IPS-18a (cell line): ENCODE data around the gene BDKRB2.
"Not testable (repeated sequence)": the region's sequence is repeated elsewhere in the genome, so short reads cannot be mapped to it uniquely, and the experiment has no call there.

ENCODE experiments used
- H3K27ac ChIP-seq: one replicate; pipeline ENCODE4 v1.5.1; 2013; ENCODE audit warnings: low read length
- H3K27me3 ChIP-seq: one replicate; pipeline ENCODE4 v1.6.1; 2013; ENCODE audit warnings: mild to moderate bottlenecking, low read length; ENCODE audit not compliant: control insufficient read depth, insufficient read depth
- H3K36me3 ChIP-seq: one replicate; pipeline ENCODE4 v1.6.1; 2013; ENCODE audit warnings: low read depth, low read length; ENCODE audit not compliant: control insufficient read depth
- H3K4me1 ChIP-seq: one replicate; pipeline ENCODE4 v1.6.1; 2013; ENCODE audit warnings: low read depth, low read length; ENCODE audit not compliant: control insufficient read depth
- H3K4me3 ChIP-seq: one replicate; pipeline ENCODE4 v1.5.1; 2013; ENCODE audit warnings: low read length
- H3K9ac ChIP-seq: one replicate; pipeline ENCODE4 v1.6.1; 2013; ENCODE audit warnings: mild to moderate bottlenecking, low read length, moderate library complexity
- H3K9me3 ChIP-seq: one replicate; pipeline ENCODE4 v1.6.1; 2013; ENCODE audit warnings: low read depth, low read length; ENCODE audit not compliant: control insufficient read depth

Gene BDKRB2

GRCh38 chr14:96235426-96235825 lies 30.8 kb downstream of the BDKRB2 start:
- Histone ChIP-seq H3K9ac (no peak overlapping the region), H3K4me3 (no peak overlapping the region), H3K36me3 (no peaks in the 10 kb centered on the region), H3K27ac (no peak overlapping the region), H3K4me1 (no peaks in the 10 kb centered on the region), H3K27me3 (no peaks in the 10 kb centered on the region), H3K9me3 (no peaks in the 10 kb centered on the region)

GRCh38 chr14:96237641-96238040 lies 33.0 kb downstream of the BDKRB2 start:
- no peaks in the 10 kb centered on the region for H3K27me3 ChIP-seq
- H3K4me3 ChIP-seq: no peak overlapping the region
- no peaks in the 10 kb centered on the region for H3K36me3 ChIP-seq
- H3K4me1 ChIP-seq: no peaks in the 10 kb centered on the region
- H3K27ac ChIP-seq: no peak overlapping the region
- no peak overlapping the region for H3K9ac ChIP-seq
- no peaks in the 10 kb centered on the region for H3K9me3 ChIP-seq

GRCh38 chr14:96238676-96239265 lies 34.1 kb downstream of the BDKRB2 start:
- Histone ChIP-seq H3K27me3 (no peaks in the 10 kb centered on the region), H3K27ac (no peak overlapping the region), H3K4me1 (no peaks in the 10 kb centered on the region), H3K9ac (no peak overlapping the region), H3K9me3 (no peaks in the 10 kb centered on the region), H3K4me3 (no peak overlapping the region), H3K36me3 (no peaks in the 10 kb centered on the region)

- Histone ChIP-seq H3K4me1 (no peaks in the 10 kb centered on the region), H3K27ac (no peak overlapping the region), H3K9me3 (no peaks in the 10 kb centered on the region), H3K27me3 (no peaks in the 10 kb centered on the region), H3K9ac (no peak overlapping the region), H3K36me3 (no peaks in the 10 kb centered on the region), H3K4me3 (no peak overlapping the region)
These were observed 35.1 kb downstream of the BDKRB2 start for GRCh38 chr14:96239711-96240141.

GRCh38 chr14:96240641-96241040 lies 36.0 kb downstream of the BDKRB2 start:
- Histone ChIP-seq H3K4me1 (no peaks in the 10 kb centered on the region), H3K27me3 (no peaks in the 10 kb centered on the region), H3K9ac (no peak overlapping the region), H3K27ac (no peak overlapping the region), H3K4me3 (no peak overlapping the region), H3K36me3 (no peaks in the 10 kb centered on the region), H3K9me3 (no peaks in the 10 kb centered on the region)

GRCh38 chr14:96242126-96242525 lies 37.5 kb downstream of the BDKRB2 start:
- Histone ChIP-seq H3K27me3 (no peaks in the 10 kb centered on the region), H3K9me3 (no peaks in the 10 kb centered on the region), H3K9ac (no peak overlapping the region), H3K4me1 (no peaks in the 10 kb centered on the region), H3K27ac (no peak overlapping the region), H3K4me3 (no peak overlapping the region), H3K36me3 (no peaks in the 10 kb centered on the region)

GRCh38 chr14:96243785-96244184 lies 39.1 kb downstream of the BDKRB2 start:
- Histone ChIP-seq H3K4me3 (no peak overlapping the region), H3K27ac (no peak overlapping the region), H3K36me3 (no peaks in the 10 kb centered on the region)

GRCh38 chr14:96245074-96245473 lies 40.4 kb downstream of the BDKRB2 start:
- not testable (repeated sequence) for H3K27me3 ChIP-seq, H3K9ac ChIP-seq, H3K9me3 ChIP-seq, H3K4me1 ChIP-seq, H3K4me3 ChIP-seq, H3K36me3 ChIP-seq, H3K27ac ChIP-seq

More at GRCh38 chr14:96243785-96244184, 39.1 kb downstream of the BDKRB2 start:
- no peak overlapping the region for H3K9ac ChIP-seq
- no peaks in the 10 kb centered on the region for H3K9me3 ChIP-seq
- H3K27me3 ChIP-seq: no peaks in the 10 kb centered on the region
- H3K4me1 ChIP-seq: no peaks in the 10 kb centered on the region

- no peak overlapping the region for H3K9ac ChIP-seq
- no peaks in the 10 kb centered on the region for H3K9me3 ChIP-seq
- no peak overlapping the region for H3K27ac ChIP-seq
- H3K4me3 ChIP-seq: no peak overlapping the region
- no peaks in the 10 kb centered on the region for H3K36me3 ChIP-seq
- peaks cover 7% of the 10 kb centered on the region for H3K4me1 ChIP-seq
- no peaks in the 10 kb centered on the region for H3K27me3 ChIP-seq
These were observed 41.3 kb downstream of the BDKRB2 start for GRCh38 chr14:96245710-96246538.

GRCh38 chr14:96246539-96246847 lies 41.9 kb downstream of the BDKRB2 start:
- H3K4me3 ChIP-seq: no peak overlapping the region
- no peaks in the 10 kb centered on the region for H3K27me3 ChIP-seq
- no peaks in the 10 kb centered on the region for H3K36me3 ChIP-seq
- H3K9me3 ChIP-seq: no peaks in the 10 kb centered on the region
- H3K27ac ChIP-seq: no peak overlapping the region
- peaks cover 9% of the 10 kb centered on the region for H3K4me1 ChIP-seq
- H3K9ac ChIP-seq: no peak overlapping the region

GRCh38 chr14:96247031-96247430 lies 42.4 kb downstream of the BDKRB2 start:
- Histone ChIP-seq H3K27ac (no peak overlapping the region), H3K27me3 (no peaks in the 10 kb centered on the region), H3K4me1 (peaks cover 9% of the 10 kb centered on the region)

GRCh38 chr14:96249029-96249428 lies 44.4 kb downstream of the BDKRB2 start:
- no peak overlapping the region for H3K27ac ChIP-seq
- H3K9me3 ChIP-seq: no peaks in the 10 kb centered on the region

More at GRCh38 chr14:96247031-96247430, 42.4 kb downstream of the BDKRB2 start:
- Histone ChIP-seq H3K4me3 (no peak overlapping the region), H3K9me3 (no peaks in the 10 kb centered on the region), H3K36me3 (no peaks in the 10 kb centered on the region), H3K9ac (no peak overlapping the region)

More at GRCh38 chr14:96249029-96249428, 44.4 kb downstream of the BDKRB2 start:
- Histone ChIP-seq H3K9ac (no peak overlapping the region), H3K36me3 (no peaks in the 10 kb centered on the region), H3K4me1 (peaks cover 9% of the 10 kb centered on the region), H3K4me3 (no peak overlapping the region), H3K27me3 (no peaks in the 10 kb centered on the region)
